Inflammatory macrophage (primary cell): ENCODE results near the gene ANKAR.
A peak's percentile ranks its signal among the peaks of the same experiment; 100 is the strongest.
"Not testable (repeated sequence)": the region's sequence is repeated elsewhere in the genome, so short reads cannot be mapped to it uniquely, and the experiment has no call there.

Experiments
- DNase-seq, 2 donors: peaks; one replicate each; pipeline ENCODE4 v3.0.0-alpha.2; 2020 to 2022
- total RNA-seq, 18 experiments: gene quantifications; one replicate each; lab custom pipeline; 2026; ENCODE audit warnings: mixed read lengths in 6 of 18, inconsistent platforms in 2 of 18; lab: John Stamatoyannopoulos, UW

ANKAR gene, protein sequence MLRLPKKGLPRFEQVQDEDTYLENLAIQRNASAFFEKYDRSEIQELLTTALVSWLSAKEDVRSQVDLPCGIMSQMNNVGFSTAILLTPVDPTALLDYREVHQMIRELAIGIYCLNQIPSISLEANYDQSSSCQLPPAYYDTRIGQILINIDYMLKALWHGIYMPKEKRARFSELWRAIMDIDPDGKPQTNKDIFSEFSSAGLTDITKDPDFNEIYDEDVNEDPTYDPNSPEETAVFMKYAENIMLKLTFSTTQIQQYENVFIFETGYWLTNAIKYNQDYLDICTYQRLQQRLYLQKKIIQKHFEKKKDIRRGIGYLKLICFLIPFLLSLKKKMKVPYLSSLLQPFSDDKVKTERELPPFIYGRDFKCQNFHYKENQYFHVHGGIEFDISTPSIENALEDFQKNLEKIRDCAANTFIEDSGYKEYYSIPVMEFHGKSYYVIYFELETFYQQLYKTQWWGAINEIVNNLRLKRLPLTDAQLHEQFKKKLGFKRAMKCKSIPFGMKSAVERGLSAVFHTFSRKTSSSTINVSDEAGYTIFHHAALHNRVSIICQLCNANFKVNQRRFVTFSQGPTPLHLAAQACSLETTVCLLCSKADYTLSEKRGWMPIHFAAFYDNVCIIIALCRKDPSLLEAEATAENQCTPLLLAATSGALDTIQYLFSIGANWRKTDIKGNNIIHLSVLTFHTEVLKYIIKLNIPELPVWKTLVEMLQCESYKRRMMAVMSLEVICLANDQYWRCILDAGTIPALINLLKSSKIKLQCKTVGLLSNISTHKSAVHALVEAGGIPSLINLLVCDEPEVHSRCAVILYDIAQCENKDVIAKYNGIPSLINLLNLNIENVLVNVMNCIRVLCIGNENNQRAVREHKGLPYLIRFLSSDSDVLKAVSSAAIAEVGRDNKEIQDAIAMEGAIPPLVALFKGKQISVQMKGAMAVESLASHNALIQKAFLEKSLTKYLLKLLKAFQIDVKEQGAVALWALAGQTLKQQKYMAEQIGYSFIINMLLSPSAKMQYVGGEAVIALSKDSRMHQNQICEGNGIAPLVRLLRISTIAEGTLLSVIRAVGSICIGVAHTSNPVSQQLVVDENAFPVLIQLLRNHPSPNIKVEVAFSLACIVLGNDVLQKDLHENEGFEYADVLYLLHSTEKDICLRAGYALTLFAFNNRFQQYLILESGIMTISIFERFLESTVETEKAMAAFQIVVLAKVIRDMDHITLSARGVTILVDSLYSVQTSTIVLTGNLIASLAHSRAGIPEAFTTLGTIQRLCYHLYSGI (N-terminal part only)
- 1.3 to 7.3 (median 3.5) reads per million in 18 experiments for total RNA-seq

DNA sequence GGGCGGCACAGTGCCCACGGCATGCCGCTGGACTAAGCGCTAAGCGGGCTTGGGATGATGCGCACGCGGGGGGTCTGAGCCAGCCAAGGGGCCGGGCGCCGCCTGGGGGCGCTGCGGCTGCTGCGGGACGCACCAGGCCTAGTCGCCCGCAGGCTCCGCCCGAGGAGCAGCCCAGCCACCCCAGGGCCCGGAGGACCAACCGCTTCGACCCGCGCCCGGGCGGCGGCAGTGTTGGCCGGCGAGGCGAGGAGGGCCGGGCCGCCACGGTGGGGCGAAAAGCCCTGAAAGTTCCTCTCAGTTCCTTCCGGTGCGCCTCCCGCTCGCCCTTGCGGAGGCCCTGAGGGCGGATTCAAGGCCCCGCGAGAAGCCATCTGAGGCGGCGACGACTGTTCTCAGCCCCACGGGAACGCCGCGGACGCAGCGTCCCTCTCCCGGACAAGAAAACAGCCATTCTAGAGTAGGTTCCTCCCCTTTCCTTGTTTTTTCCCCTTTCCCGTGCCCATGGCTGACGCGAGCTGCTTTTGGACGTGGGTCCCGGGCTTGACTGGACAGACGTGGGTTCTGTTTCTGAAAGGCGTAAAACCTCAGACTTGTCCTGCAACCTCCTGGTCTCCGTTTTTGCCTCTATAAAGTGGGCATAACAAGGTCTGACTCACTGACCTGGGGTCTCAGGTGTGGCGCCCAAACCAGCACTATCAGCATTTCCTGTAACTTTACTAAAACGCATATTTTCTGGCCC lies at the start of gene ANKAR:
ANKAR (plus strand) TSS at position 297 of the 739 bp plus-strand sequence. CDS start 1,821 bp downstream, outside the sequence.
- peak; percentile 91 to 93 for DNase-seq

GRCh38 chr2:189625636-189626035 lies 48.8 kb upstream of the ANKAR start:
- DNase-seq = no peak

GRCh38 chr2:189627789-189628188 lies 46.7 kb upstream of the ANKAR start:
- no peak for DNase-seq

DNA sequence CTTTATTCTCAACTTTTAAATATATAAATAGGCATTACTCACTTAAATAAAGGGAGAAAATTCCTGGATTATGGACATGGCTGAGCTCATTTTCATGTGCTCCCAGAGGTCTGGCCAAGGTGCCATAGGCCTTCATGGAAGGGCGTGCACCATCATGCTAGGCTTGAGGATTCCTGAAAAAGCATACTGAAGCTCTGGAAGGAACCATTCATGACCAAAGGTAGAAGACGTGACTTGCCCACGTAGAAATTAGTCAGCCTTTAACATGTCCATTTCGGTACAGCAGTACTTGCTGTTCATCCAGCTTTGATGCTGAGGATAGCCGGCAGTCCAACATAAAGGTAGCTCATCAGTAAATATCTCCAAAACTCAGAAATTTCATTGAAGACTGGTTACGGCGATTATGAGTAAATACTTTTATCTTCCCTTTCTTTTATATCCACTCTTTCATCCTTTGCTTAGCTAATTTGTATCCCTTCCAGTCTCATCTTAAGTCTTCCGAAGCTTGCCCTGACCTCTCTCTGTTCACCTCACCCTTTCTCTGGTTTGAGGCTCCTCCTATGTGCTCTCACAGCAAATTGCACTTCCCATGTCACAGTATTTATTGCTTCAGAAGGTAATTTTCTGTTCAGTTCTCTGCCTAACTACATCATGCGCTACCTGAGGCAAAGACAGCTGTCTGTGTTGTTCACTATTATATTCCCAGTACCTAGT lies 45.5 kb upstream of the ANKAR start:
- no peak for DNase-seq

DNA sequence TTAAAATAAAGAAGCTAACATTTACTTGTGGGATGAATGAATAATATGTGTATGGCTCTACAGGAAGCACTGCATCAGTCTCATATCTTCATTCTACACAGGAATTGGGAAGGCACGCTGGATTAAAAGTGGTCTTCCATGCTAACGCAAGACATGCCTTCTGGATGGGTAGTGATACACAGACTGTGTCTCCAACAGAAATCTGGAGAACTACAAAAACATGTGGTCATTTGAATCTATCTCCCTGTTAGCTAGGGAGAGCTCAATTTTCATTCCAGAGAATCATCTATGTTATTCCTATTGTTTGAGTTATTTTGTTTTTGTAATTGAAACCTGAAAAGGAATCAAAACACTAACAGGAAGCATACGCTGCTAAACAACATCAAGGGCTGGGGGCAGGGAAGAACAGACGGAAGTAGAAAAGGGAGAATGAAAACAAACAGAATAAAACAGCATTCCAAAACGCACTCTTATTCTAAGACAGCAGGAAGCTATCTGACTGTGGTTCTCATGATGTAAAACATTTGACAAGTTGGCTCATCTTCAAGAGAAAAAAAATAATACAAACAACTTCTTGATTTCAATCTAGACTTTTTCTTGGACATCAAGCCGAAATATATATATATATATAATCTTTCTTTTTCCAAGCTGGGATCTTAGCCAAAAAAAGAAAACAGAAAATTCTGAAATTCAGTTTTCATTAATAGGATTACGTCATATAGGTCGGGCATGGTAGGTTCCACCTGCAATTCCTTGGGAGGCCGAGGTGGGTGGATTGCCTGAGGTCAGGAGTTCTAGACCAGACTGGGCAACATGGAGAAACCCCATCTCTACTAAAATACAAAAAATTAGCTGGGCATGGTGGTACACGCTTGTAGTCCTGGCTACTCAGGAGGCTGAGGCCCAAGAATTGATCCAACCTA lies 44.7 kb upstream of the ANKAR start:
- no peak for DNase-seq

DNA sequence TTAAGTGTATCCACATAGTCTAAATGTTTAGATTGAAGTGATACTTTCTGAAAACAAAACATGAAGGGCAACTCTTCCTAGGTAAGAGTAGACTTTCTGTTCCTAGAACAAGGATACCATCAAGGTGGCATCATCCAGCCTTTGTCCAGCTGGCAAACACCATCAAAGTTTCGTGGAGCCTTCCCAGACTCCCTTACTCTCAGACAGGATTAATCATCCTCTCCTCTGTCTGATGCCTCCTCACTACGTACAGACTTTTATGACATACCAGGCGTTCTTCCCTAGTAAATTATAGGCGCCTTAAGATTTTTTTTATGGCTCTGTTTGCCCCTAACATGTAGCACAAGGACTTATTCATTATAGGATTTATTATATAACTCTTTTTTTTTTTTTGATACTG lies 42.6 kb upstream of the ANKAR start:
- no peak for DNase-seq

GRCh38 chr2:189633392-189633811 lies 41.1 kb upstream of the ANKAR start:
- peak; percentile 16 to 18 for DNase-seq

DNA sequence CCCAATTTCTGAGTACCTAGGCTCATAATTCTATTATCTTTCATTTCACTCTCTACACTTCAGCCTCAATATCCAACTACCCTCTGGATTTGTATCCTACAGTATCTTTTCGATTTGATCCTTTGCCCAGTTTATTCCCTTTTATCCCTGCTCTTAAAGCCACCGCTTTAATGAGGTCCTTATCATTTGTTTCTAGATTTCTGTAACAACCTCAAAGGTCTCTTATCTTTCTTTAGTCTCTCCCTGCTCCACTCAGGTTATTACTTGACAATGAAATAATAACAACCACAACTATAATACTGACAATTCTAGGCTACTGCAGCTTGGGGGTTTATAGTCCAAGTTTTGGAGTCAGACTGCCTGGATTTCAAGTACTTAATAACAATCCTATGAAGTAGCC lies 39.1 kb upstream of the ANKAR start:
- no peak for DNase-seq

DNA sequence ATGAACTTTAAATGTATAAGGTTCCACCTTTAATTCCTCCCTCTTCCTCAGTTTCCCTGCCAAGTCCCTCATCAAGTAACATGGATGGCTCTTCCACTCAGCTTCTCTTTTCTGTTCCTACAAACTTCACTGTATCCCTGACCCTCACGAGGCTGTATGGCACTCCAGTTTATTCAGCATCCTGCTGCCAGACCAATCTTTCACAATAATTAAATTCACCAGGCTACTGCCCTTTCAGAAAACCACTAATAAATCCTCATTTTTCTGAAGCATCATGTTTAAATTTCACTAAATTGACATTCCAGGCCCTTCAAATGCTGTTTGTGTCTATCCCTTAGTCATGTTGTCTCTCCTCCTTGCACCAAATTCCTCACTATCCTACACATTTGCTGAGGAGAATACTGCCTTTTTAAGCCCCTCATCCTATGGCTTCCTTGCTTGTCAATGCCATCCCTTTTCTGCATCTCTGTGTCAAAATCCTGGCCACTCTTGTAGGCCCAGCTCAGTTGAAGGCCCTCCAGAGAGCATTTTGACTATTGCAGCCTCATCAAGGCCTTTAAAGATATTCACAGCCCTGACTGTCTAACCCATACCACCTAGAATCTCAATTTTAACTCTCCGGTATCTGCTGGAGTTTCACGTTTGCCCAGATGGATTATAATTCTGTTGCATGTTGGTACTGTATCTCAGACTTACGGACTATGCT lies 36.0 kb upstream of the ANKAR start:
- no peak for DNase-seq

DNA sequence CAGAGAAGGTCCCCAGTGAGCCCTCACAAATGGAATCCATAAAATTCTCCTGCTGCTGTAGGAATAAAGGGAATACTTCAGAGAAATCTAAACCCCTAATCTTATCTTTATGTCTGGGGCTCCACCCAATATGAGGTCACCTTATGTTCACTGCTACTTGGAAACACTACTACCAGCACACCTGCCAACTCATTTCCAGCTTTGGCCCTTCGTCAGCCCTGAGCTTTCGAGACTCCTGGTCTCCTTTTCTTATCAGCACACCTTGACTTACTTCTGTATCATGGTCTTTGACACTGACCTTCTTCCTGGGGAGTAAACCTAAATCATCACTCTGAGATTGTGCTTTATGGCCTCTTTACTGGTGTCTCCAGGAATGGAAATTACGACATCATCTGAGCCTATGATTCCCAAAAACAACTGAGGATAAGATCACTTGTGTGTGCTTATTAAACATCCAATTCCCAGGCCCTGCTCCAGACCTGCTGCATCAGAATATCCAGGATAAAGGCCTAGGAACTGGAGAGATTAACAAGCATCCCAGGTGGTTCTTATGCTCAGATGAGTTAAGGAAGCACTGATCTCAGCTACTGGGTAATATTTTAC lies 35.4 kb upstream of the ANKAR start:
- DNase-seq = no peak

- DNase-seq = no peak
These were observed 33.5 kb upstream of the ANKAR start for GRCh38 chr2:189641002-189641401.

- DNase-seq = peak; percentile 13 to 23
These were observed 32.9 kb upstream of the ANKAR start for GRCh38 chr2:189641590-189641989.

- DNase-seq = no peak
These were observed 27.9 kb upstream of the ANKAR start for GRCh38 chr2:189646521-189646920.

DNA sequence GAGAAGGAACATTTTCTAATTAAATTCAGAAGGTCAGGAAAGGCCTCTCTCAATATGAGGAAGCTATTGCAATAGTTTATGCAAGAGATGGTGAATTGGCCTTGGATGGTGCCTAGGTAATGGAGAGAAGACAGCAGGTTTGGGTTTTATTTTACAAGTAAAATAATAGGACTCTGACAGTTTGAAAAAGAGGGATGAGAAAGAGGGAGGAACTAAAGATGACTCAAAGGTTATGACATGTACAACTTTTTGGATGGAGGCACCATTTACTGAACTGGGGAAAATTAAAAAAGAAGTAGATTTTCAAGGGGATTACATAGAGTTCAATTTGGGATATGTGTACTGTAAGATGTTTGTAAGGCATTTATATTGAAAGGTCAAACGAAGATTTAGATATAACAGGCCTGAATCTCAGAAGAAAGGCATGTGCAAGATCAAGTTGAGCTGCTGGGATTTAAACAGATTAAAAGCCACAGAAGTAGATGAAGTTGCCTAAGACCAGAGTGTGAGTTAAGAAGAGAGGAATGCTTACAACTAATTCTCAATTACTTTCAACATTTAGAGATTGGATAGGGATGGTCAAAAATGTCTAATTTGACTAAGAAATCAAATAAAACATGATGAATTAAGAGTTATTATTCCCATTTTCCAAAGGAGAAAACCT lies 25.5 kb upstream of the ANKAR start:
- no peak for DNase-seq

DNA sequence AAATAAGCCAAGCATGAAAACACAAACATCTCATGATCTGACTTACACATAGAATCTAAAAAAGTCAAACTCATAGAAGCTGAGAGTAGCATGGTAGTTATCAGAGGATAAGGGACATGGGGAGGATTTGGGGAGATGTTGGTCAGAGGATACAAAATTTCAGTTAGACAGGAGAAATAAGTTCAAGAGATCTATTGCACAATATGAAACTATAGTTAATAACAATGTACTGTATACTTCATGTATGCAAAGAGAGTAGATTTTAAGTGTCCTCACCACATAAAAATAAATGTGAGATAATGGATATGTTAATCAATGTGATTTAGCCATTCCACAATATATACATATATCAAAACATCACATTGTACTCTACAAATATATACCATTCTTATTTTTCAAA lies 23.2 kb upstream of the ANKAR start:
- DNase-seq = no peak

DNA sequence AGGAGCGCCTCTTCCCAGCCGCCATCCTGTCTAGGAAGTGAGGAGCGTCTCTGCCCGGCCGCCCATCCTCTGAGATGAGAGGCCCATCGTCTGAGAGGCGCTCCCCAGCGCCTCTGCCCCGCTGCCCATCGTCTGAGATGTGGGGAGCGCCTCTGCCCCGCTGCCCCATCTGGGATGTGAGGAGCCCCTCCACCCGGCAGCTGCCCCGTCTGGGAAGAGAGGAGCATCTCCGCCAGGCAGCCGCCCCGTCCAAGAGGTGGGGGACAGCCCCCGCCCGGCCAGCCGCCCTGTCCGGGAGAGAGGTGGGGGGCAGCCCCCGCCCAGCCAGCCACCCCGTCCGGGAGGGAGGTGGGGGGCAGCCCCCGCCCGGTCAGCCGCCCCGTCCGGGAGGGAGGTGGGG lies 21.0 kb upstream of the ANKAR start:
- not testable (repeated sequence) for DNase-seq

GRCh38 chr2:189654641-189655040 lies 19.8 kb upstream of the ANKAR start:
- no peak for DNase-seq

GRCh38 chr2:189657867-189658266 lies 16.6 kb upstream of the ANKAR start:
- no peak for DNase-seq
